ENCODE results near the gene MCF2L2.

MCF2L2 gene

DNA sequence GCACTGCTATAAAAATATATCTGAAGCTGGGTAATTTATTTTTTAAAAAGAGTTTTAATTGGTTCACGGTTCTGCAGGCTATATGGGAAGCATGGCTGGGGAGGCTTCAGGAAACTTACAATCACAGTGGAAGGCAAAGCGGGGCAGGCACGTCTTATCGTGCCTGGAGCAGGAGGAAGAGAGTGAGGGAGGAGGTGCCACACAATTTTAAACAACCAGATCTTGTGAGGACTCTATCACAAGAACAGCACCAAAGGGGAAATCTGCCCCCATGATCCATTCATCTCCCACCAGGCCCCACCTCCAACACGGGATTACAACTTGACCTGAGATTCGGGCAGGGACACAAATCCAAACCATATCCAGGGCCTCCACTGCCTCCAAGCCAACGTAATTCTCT, 75.0 kb downstream of the MCF2L2 start:
- no peak for DNase-seq (ENCODE audit: low spot score)
- TF ChIP-seq, protein P1, sequence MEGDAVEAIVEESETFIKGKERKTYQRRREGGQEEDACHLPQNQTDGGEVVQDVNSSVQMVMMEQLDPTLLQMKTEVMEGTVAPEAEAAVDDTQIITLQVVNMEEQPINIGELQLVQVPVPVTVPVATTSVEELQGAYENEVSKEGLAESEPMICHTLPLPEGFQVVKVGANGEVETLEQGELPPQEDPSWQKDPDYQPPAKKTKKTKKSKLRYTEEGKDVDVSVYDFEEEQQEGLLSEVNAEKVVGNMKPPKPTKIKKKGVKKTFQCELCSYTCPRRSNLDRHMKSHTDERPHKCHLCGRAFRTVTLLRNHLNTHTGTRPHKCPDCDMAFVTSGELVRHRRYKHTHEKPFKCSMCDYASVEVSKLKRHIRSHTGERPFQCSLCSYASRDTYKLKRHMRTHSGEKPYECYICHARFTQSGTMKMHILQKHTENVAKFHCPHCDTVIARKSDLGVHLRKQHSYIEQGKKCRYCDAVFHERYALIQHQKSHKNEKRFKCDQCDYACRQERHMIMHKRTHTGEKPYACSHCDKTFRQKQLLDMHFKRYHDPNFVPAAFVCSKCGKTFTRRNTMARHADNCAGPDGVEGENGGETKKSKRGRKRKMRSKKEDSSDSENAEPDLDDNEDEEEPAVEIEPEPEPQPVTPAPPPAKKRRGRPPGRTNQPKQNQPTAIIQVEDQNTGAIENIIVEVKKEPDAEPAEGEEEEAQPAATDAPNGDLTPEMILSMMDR (IDR thresholded peaks at IDR 0.05; ENCODE audit: extremely low read depth, insufficient read depth, missing control alignments) = no peak
- in situ Hi-C loops (cut with MboI; ENCODE audit: low pct_unique_long_range_greater_than_20kb, low sequenced_read_pairs, unreplicated experiment) = no loop called here

DNA sequence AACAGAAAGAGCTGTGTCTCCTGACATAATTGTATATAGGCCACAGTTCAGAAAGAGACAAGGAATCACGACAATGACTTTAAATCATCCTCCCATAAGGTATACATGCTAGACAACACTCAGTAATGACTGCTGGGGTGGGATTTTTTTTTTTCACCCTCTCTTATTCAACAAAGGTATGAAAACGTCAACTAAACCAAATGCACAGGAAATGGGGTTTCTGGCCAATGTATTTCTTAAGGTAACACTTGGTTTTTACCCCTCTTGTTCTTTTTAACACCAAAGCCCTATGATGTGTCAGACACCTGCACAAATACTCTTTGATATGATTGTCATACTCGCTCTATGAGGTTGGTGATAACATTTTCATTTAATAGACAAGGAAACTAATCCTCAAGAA, 78.3 kb downstream of the MCF2L2 start:
- in situ Hi-C loops (cut with MboI; ENCODE audit: low pct_unique_long_range_greater_than_20kb, low sequenced_read_pairs, unreplicated experiment) = no loop called here
- DNase-seq (ENCODE audit: low spot score) = no peak
- TF ChIP-seq, protein P1 (IDR thresholded peaks at IDR 0.05; ENCODE audit: extremely low read depth, insufficient read depth, missing control alignments) = no peak

DNA sequence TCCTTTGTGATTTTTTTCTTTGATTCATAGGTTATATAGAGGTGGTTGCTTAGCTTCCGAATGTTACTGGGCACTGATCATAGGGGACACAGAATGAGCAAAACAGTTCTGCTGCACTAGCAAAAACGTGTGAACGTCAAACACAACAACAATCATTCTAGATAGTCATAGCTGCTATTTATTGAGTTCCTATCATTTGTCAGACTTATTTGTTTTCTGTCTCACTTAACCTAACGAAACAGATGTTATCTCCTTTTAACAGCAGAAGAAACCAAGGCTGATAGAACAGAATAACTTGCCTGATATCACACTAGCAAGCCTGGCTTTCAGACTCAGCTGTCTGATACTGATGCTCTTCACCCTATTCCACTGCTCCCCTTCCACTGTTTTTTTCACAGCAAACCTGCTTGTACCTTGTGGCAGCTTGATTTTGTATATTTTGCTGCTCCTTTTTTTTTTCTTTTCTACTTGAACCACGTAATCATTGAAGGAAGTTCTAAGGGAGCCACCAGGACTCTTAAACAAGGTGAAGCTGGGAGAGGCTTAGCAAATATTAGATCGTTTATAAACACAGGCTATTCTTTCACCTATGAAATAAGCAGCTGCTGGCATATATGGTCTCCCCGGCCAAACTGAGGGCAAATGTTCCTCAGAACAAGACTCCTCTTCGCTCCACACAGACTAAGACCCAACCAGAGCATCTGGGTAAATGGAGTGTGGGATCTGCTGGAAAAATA, 78.8 kb downstream of the MCF2L2 start:
- TF ChIP-seq, protein P1 (IDR thresholded peaks at IDR 0.05; ENCODE audit: extremely low read depth, insufficient read depth, missing control alignments) = no peak
- no peak for DNase-seq (ENCODE audit: low spot score)
- in situ Hi-C loops (cut with MboI; ENCODE audit: low pct_unique_long_range_greater_than_20kb, low sequenced_read_pairs, unreplicated experiment) = no loop called here

DNA sequence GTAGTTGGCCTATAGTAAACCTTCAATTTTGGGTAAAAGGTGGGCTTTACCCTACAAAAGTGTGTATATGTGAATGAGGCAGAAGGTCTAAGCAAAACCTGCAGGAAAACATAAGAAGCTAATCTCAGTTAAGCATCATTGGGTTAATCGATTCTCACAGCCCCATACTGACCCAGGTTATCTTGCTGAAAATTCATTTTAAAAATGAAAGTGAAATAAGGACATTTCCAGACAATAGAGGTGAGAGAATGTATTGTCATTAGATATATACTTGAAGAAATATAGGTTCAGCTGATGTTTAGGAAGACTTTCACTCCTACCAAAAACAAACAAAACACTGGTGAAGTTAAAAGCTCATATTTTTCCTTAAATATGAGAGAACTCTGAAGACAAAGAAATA, 85.6 kb downstream of the MCF2L2 start:
- in situ Hi-C loops (cut with MboI; ENCODE audit: low pct_unique_long_range_greater_than_20kb, low sequenced_read_pairs, unreplicated experiment) = no loop called here
- DNase-seq (ENCODE audit: low spot score) = no peak
- TF ChIP-seq, protein P1 (IDR thresholded peaks at IDR 0.05; ENCODE audit: extremely low read depth, insufficient read depth, missing control alignments) = no peak

DNA sequence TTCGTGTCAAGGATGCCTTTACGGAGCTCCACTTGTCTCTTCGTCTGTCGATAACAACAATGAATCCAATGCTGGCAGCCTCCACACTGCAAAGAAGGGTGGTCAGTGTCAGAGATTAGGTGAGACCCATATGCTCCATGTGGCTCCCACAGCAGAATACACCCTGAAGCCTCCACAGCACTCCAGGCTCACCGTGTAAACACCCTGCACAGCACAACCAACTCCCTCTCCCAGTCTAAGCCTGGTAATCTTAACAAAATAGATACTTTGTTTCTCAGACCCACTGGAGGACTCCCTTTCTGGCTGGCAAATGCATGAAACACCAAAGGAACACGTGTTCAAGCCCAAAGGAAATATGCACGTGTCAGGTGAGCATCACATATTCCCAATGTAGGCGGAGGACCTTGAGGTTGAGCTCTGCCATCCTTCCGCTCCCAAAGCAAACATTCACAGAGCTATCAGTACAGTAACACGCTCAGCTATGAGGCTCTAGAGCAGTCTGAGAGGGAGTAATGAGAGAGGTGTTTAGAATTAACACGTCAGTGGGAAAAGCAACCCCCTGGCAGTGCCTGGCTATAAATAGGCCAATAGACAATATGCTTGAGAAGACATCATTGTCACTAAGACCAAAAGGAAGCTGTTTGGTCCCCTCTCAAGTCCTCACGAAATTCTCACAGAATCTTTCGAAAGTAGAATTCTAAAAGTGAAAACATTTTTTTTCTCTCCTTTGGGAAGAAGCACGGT, 86.7 kb downstream of the MCF2L2 start:
- in situ Hi-C loops (cut with MboI; ENCODE audit: low pct_unique_long_range_greater_than_20kb, low sequenced_read_pairs, unreplicated experiment) = no loop called here
- no peak for DNase-seq (ENCODE audit: low spot score)
- TF ChIP-seq, protein P1 (IDR thresholded peaks at IDR 0.05; ENCODE audit: extremely low read depth, insufficient read depth, missing control alignments) = no peak

DNA sequence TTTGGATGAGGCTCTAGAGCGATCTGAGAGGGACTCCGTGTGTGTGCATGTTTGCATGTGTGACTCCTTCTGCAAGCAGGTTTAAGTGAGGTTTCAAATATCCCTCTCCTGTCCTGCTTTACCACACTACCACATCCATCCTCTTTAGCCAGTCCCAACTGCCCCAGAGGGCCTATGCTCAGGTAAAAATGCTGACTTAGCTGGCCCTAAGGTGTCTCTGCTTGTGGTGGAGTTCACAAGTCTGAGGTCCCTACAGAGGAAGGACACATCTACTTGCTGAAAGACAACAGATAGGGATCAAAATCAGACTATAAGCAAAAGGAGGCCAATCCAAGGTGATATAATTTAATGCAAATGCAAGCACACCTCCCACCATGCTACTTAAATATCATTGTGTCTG, 88.2 kb downstream of the MCF2L2 start:
- in situ Hi-C loops (cut with MboI; ENCODE audit: low pct_unique_long_range_greater_than_20kb, low sequenced_read_pairs, unreplicated experiment) = no loop called here
- no peak for DNase-seq (ENCODE audit: low spot score)
- TF ChIP-seq, protein P1 (IDR thresholded peaks at IDR 0.05; ENCODE audit: extremely low read depth, insufficient read depth, missing control alignments) = no peak
